GM19193 (cell line): Measurements from ENCODE around the gene POLR2E.

ENCODE experiments used
- POLR2A ChIP-seq: IDR thresholded peaks from 4 replicates; pipeline ENCODE4 v1.6.1; 2011; ENCODE audit not compliant: insufficient read depth, insufficient read length; ENCODE audit errors: extremely low read depth

The POLR2E gene

GRCh38 chr19:1094978-1095701 is at the start of gene POLR2E:
Gene POLR2E, minus strand, starts transcription at chr19:1095375. Its CDS starts 60 bp downstream, at chr19:1095315.
- TF ChIP-seq POLR2A = peak; percentile 81

GRCh38 chr19:1144741-1145140 is 49.6 kb upstream of the POLR2E start:
- TF ChIP-seq POLR2A = no peak

GRCh38 chr19:1143828-1144399 is 48.7 kb upstream of the POLR2E start:
- TF ChIP-seq POLR2A = no peak

- no peak for TF ChIP-seq POLR2A
Measured at GRCh38 chr19:1141944-1142343, 46.8 kb upstream of the POLR2E start.

- TF ChIP-seq POLR2A = no peak
Measured at GRCh38 chr19:1140272-1141027, 45.3 kb upstream of the POLR2E start.

GRCh38 chr19:1139126-1139525 is 44.0 kb upstream of the POLR2E start:
- no peak for TF ChIP-seq POLR2A

GRCh38 chr19:1138121-1138520 is 42.9 kb upstream of the POLR2E start:
- TF ChIP-seq POLR2A = no peak

- TF ChIP-seq POLR2A = no peak
Measured at GRCh38 chr19:1136621-1137317, 41.6 kb upstream of the POLR2E start.

GRCh38 chr19:1136201-1136600 is 41.0 kb upstream of the POLR2E start:
- TF ChIP-seq POLR2A = no peak

GRCh38 chr19:1135454-1135853 is 40.3 kb upstream of the POLR2E start:
- no peak for TF ChIP-seq POLR2A

GRCh38 chr19:1134431-1134830 is 39.3 kb upstream of the POLR2E start:
- no peak for TF ChIP-seq POLR2A

- peak; percentile 61 for TF ChIP-seq POLR2A
Measured at GRCh38 chr19:1133471-1133929, 38.3 kb upstream of the POLR2E start.

GRCh38 chr19:1132552-1133383 is 37.6 kb upstream of the POLR2E start:
- no peak for TF ChIP-seq POLR2A
